SU-DHL-6 (cell line): ENCODE data around the gene C1orf50.

ENCODE experiments used
- EZH2phosphoT487 ChIP-seq: fragments of 200-600 bp; sonication (generic), shearing (Covaris generic); conservative IDR thresholded peaks from 2 replicates; pipeline ENCODE4 v1.6.1; 2018; ENCODE audit warnings: mild to moderate bottlenecking, antibody characterized with exemption, low read length, moderate library complexity, mixed read lengths
- TF ChIP-seq, protein P1 (sequence below): fragments of 200-600 bp; sonication (generic); IDR thresholded peaks from one replicate; pipeline ENCODE4 v1.5.1; 2017; ENCODE audit warnings: antibody characterized with exemption, mild to moderate bottlenecking, low read length, moderate library complexity; ENCODE audit not compliant: insufficient read depth, poor library complexity, severe bottlenecking

DNA sequence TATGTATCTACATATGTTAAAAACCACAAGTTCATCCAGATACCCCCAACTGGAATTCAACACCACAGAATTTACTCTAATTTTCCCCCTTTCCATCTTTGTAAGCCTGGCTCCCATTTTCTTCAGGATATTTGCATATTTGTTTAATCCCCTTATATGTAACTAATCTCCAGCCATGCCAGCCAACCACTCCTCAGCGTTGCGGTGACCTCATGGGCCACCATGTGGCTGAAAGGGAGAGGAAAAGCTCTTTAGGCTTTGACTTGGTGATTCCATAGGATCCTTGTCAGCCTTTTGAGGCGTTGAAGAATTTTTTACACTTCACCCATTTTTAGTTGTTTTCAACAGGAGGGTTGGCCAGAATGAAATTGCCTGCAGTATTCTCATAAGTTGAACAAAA lies 37.0 kb upstream of the C1orf50 start:
- TF ChIP-seq, protein P1, sequence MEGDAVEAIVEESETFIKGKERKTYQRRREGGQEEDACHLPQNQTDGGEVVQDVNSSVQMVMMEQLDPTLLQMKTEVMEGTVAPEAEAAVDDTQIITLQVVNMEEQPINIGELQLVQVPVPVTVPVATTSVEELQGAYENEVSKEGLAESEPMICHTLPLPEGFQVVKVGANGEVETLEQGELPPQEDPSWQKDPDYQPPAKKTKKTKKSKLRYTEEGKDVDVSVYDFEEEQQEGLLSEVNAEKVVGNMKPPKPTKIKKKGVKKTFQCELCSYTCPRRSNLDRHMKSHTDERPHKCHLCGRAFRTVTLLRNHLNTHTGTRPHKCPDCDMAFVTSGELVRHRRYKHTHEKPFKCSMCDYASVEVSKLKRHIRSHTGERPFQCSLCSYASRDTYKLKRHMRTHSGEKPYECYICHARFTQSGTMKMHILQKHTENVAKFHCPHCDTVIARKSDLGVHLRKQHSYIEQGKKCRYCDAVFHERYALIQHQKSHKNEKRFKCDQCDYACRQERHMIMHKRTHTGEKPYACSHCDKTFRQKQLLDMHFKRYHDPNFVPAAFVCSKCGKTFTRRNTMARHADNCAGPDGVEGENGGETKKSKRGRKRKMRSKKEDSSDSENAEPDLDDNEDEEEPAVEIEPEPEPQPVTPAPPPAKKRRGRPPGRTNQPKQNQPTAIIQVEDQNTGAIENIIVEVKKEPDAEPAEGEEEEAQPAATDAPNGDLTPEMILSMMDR = no peak
- TF ChIP-seq EZH2phosphoT487 = no peak
